Stimulated activated CD4-positive, alpha-beta T cell treated with anti-CD3 and anti-CD28 coated beads, Interleukin-15, amount 100 ng/mL, for 24 hours (primary cell): ENCODE measurements around the gene RERGL.
"Not testable (repeated sequence)": the region's sequence is repeated elsewhere in the genome, so short reads cannot be mapped to it uniquely, and the experiment has no call there.

ENCODE experiments used
- DNase-seq: peaks from one replicate; pipeline ENCODE4 v3.0.0-alpha.2; 2020

RERGL gene, protein sequence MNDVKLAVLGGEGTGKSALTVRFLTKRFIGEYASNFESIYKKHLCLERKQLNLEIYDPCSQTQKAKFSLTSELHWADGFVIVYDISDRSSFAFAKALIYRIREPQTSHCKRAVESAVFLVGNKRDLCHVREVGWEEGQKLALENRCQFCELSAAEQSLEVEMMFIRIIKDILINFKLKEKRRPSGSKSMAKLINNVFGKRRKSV

DNA sequence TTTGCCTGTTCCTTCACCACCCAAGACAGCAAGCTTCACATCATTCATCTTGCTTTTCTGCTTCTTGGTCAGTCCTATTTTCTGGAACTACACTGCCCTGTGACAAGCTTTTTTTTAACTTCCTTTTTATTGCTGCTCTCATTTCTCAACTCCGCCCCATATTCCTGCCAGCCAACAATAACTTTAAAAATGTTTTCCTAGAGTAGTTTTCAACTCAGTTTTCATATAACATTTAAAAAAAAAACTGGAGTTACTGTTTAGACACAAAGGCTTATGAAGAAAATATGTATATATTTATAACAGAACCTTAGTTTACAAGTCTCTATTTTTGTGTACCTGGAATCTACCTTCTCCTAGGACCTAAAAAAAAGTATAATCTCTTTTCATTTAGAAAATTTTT, at the start of gene RERGL:
RERGL (minus strand) TSS at position 101 of the 400 bp plus-strand sequence; CDS start at position 48, 53 bp downstream.
- no peak for DNase-seq

DNA sequence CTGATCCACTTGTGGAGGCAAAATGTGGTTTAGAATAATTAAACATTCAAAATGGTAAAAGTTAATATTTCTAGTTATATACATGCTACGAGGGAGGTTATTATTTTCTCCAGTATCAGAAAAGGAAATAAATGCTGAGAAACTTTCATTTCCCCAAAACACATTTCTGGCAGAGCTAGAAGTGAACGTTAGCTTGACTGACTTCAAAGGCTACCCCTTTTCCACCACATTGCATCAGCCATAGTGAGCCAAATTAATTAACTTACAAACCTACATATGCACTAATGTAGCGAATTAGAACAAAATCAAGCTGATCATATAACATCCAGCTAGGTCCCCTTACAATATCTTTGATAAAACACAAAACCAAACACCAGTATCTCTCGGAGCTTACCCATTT, 49.3 kb upstream of the RERGL start:
- DNase-seq, result no peak

DNA sequence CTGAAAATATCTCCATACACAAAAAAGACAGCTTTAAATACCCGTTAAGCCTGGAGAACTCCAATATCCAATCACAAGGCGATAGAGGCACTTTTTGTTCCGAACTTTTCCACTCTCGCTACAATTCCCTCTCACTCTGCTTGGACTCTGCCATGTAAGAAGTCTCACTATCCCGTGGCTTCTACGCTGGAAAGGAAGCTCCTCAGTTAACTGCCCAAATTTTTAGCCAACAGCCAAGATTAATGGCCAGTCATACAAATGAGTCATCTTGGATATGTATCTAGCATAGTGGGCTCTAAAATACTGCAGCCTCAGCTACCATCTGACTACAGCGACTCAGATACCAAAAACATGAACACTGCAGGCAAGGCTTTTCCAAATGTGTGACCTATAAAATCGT, 45.5 kb upstream of the RERGL start:
- DNase-seq, result no peak

GRCh38 chr12:18135086-18135485, 45.1 kb upstream of the RERGL start:
- no peak for DNase-seq

DNA sequence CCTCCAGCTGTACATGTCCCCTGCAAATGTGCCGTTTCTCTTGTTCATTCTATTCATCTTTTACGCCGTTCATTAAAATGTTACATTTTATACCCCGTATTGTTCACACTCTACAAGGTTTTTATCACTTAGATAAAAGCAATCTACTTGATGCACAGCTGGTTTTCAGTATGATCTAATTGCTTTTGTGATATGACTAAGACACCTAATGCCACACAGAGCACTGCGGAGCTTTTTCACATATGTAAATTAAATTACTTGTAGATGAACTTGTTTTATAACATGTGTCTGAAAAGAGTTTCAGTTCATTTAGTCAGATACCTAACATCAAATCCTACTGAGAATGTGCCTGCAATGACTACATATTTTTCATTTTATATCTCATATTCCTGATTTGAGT, 40.9 kb upstream of the RERGL start:
- no peak for DNase-seq

DNA sequence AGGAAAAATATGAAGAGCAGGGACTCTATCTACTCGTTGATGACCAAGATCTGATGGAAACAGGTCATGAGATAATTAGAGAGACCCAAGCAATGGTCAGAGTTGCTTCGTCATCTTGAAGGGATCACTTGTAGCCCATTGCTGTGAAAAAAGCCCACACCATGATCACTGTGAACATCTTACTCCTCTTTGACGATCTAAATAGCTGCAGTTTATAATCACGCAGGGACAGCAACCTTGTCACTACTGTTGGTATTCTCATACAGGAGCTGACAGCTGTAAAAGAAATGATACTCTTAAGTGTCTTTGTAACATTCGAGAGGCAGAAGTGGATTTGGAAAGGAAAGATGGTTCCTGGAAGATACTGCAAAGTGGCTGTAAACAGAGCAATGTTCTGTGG, 33.7 kb upstream of the RERGL start:
- no peak for DNase-seq

GRCh38 chr12:18120899-18121298, 30.9 kb upstream of the RERGL start:
- DNase-seq, result no peak

DNA sequence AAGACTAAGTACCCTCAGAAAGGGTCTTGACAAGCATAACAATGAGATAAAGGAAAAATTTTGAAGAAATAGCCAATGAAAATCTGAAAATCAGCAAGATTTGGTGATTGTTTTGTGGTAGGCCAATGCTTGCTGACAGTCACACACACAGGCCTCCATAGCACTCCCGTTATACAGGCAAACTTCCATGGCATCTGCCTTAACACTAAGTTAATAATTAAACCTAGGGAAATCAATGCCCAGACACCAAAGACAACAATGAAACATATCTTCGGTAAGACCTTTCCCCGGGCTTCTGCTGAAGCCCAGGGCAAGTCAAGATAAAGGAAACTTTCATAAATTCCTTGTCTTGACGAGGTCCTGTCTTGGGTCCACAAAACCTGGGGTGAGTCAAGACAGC, 18.6 kb upstream of the RERGL start:
- no peak for DNase-seq

DNA sequence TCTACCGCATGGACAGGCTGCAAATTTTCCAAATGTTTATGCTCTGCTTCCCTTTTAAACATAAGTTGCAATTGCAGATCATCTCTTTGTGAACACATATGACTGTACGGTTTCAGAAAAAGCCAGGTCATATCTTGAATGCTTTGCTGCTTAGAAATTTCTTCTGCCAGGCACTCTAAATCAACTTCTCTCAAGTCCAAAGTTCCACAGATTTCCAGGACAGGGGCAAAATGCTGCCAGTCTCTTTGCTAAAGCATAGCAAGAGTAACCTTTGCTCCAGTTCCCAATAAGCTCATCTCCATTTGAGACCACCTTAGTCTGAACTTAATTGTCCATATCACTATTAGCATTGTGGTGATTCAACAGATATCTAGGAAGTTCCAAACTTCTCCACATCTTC, 13.6 kb upstream of the RERGL start:
- DNase-seq, result no peak

DNA sequence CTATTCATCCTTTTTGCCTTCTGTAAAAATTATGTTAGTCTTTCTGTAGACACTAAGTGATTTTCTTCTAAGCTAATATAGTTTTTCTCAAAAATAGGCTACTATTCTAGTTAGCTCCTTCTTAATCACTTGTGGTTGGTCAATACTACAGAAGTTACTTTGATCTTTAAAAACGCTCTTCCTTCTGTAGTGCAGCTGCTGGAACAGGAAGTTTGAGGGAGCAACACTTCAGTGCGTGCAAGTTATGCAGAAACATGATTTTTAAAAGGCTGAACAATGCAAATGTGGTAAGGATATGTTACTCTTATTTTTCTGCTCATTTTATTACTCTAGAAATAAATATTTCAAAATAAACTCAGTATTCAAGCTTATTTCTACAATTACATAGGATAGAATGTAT, 11.1 kb upstream of the RERGL start:
- no peak for DNase-seq

DNA sequence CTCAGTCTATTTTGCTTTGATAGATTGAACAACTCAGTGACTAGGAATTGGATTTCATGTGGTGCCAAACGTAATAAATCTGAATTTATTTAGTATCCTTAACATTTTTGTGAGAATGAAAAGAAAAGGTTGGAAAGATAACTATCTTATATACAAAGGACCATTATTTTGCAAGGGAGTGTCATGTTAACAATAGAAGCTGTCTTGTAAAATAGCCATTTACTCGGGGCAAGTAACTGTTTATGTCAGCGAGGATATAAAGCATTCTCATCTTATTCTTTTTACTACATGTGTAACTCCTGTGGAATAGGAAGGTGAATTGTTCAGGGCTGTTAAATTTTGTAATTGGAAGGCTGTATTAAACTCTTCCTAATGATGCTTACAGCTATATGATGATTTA, 5.9 kb downstream of the RERGL start:
- no peak for DNase-seq

- DNase-seq, result no peak
Observed at GRCh38 chr12:18079541-18080246, 10.3 kb downstream of the RERGL start.

DNA sequence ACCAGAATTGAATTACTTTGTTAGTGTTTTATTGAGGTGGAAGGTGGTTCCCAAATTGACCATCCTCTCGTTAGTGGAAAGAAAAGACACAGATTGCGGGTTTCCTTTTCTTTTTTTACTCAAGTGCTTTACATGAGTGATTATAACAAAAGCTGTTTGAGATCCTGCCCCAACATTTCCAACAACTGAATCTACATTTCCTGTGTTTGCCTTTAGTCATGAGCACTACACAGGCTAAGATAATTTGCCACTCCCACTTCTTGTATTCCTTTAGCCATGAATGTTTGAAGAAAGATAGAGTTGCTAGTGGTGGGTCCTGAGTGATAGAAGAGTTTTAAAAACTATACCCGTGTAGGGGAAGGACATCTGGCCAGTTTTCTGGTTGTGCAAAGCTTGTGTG, 16.0 kb downstream of the RERGL start:
- DNase-seq, result no peak

DNA sequence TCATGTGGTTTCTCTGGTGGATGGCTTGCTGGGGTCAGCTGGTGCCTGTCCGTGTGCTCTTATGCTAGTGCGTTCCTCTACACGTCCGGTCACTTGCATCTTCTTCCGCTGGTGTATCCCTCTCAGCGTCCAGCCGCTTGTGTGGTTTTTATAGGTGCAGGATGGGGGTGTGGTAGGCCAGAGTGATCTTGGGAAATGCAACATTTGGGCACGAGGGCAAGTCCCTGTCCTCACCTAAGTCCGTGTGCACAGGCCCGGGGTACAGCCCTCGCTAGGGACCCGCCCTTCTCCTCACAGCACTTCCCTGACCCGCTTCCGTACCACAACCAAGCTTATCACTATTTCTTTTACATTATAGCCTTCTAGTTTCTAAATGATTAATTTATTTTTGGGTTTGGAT, 17.3 kb downstream of the RERGL start:
- DNase-seq, result no peak

DNA sequence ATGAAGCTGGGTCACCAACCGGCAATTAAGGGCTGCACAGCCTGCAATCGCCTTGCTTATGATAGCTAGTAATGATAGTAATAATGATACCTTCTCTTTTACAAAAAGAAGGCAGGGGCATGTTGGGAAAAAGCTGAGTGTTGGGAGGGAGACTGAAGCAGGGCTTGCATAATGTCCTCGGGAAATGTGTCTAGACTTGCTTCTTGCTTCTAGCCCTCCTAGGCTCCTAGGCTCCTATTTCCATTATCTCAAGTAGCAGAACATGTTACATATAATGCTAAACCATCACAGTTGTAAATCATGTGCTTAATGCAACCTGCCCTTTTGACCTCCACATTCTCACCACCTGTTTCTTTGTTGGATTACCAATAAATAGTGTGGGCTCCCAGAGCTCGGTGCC, 18.7 kb downstream of the RERGL start:
- DNase-seq, result no peak

DNA sequence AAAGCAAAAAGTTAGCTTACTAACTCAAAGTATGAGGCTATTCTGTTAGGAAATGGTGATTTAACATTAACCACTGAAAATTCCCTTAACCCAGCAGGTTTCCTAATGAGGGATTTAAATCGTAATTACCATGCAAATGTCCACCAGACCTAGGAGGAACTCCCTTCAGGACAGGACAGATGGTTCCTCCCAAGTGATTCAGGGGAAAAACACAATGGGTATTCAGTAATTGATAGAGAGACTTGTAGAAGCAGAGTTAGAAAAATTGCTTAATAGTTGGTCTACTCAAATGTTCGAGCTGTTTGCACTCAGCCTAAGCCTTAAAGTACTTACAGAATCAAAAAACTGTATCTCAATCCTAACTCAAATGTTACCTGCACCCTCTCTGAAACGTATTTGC, 21.6 kb downstream of the RERGL start:
- DNase-seq, result no peak

- no peak for DNase-seq
Observed at GRCh38 chr12:18066666-18067065, 23.3 kb downstream of the RERGL start.

DNA sequence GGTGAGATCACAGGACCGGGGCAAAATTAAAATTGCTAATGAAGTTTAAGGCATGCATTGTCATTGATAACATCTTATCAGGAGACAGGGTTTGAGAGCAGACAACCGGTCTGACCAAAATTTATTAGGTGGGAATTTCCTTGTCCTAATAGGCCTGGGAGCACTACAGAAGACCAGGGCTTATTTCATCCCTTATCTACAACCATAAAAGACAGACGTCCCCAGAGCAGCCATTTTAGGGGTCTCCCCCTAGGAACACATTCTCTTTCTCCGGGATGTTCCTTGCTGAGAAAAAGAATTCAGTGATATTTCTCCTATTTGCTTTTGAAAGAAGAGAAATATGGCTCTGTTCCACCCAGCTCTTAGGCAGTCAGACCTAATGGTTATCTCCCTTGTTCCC, 27.1 kb downstream of the RERGL start:
- DNase-seq, result not testable (repeated sequence)

DNA sequence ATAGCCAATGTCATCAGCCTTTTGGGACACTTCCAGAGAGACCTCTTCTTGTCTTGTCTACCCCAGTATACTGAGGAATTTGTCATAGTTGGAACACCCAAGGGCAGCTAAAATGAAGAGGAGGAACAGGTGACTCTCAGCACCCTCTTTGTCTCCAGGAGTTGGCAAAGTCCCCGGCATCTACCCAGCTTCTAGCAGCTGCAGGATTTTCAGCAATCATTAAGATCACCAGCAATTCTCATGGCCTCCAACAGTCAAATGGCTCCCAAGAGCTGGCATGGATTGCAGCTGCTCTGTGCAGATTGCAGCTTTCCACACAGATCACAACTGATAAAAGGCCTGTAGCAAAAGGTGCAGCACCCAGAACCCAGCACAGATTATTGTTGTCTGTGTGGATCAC, 32.9 kb downstream of the RERGL start:
- no peak for DNase-seq

DNA sequence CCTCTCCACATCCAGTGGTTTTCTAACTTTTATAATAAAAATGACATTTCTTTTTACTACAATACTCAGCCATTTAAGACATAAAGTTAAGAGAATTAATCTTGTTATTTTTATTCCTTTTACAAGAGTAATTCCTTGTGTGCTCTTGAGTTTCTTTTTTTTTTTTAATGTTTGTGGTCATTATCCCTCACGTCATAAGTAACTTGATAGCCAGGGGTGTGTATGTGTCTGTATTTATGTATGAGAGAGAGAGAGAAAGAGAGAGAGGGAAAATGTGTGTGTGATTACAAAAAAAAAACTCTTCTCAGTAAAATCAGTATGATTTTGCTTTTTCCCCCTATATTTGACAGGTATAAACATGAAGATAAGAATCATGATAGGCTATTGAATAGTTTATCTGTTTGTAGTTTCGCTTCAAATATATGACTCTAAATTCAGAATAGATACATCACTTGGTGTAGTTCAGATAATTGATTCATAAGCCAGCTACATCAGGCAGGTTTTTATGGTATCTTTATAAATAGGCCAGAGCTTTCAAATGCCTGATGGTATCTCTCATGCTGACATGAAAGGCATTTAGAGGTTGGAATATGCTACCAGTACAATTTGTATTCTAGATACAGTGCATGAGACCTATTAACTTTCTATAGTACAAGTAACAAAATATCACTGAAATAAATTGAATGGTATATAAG, 34.9 kb downstream of the RERGL start:
- no peak for DNase-seq

DNA sequence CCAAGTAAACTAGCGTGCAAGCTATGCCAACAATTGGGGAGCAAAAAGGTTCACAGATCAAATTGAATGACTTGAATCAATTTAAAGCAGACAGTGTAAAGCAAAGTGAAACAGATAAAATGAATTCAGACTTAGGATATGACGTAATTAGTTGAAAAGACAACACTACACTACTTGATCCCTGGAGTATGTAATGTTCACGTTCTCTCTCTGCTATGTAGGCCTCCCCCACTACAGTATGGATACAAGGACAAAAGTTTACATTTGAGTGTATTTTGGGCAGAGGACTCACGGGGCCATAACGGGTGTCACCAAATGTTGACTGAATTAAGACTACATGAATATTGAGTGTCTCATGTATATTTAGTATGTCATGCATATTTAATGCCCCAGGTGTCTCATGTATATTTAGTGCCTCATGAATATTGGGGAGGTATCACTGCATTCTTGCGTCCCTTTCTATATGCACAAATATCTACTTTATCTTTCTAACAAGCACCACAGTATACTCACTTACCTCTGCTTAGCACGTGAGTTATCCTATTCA, 44.5 kb downstream of the RERGL start:
- DNase-seq, result no peak

- not testable (repeated sequence) for DNase-seq
Observed at GRCh38 chr12:18040060-18040742, 49.8 kb downstream of the RERGL start.
